ENCODE results near the gene RPS6KC1. TPM values are rescaled to one million over a fixed set of nuclear protein-coding genes. Genes with fewer than 3 reads are reported as not detected.

The RPS6KC1 gene
- total RNA-seq, 3 donors from 2014 or later = 4.8 to 6.8 (median 6.1) TPM

DNA sequence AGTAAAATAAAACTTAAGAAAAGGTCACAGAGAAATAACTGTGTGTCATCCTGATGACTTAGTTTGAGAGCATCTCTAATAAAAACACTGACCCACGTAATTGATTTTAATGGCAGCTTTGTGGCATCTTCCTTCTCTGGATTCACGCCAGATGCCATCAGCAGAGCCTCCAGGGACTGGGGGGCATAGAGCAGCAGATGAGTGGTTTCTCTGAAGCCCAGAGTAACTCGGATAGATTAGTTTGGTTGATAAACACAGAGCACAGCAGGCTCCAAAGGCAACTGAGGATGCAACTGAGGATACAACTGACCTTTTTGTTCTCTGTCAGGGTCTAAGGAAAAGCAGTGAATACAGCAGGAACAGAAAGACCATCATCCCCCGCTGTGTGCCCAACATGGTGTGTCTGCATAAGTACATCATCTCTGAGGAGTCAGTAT is 180.8 kb downstream of the RPS6KC1 start:
- H3K4me3 Mint-ChIP-seq = no peak overlapping the region
- peaks cover 10% of the 10 kb centered on the region for H3K36me3 Mint-ChIP-seq (ENCODE audit: insufficient read depth)
- no peaks in the 10 kb centered on the region for H3K27me3 Mint-ChIP-seq (ENCODE audit: low read depth)
- H3K9me3 Mint-ChIP-seq = no peaks in the 10 kb centered on the region
- no peak for DNase-seq
- peaks cover 4% of the 10 kb centered on the region for H3K4me1 Mint-ChIP-seq (ENCODE audit: low read depth)
- no peak for ATAC-seq

DNA sequence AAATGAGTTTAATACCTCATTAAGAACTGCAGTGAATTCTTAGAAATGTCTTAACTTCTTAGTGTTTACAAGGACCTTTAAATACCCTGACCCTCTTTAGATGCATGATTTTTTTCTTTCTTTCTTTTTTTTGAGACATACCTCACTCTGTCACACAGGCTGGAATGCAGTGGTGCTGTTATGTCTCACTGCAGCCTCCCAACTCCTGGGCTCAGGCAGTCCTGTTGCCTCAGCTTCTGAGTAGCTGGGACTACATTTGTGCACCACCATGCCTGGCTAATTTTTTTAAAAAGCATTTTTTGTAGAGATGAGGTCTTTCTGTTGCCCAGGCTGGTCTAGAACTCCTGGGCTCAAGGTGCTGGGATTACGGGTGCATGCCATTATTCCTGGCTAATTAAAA is 191.8 kb downstream of the RPS6KC1 start:
- Mint-ChIP-seq H3K9me3 (no peaks in the 10 kb centered on the region), H3K4me3 (no peak overlapping the region)

DNA sequence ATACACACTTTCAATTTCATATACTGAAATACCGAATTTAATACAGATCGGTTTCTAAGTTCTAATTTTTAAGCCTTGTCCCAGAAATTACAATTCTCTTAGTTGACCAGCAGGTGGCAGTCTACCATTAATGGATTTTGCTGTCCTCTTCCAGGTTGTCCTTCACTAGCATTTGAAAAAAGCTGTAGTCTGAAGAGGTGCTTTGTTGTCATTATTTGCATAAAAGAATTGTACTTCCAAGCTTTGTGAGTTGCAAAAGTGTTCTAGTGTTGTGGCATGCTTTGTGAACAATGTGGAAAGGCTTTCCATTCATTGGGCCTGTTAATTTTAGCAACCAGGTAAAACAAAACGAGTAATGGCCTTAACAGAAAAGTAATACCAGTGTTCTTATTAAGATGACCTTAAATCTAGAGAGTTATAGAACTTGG is 193.6 kb downstream of the RPS6KC1 start:
- no peaks in the 10 kb centered on the region for H3K4me1 Mint-ChIP-seq (ENCODE audit: low read depth)
- H3K36me3 Mint-ChIP-seq (ENCODE audit: insufficient read depth) = peaks cover 19% of the 10 kb centered on the region
- H3K4me3 Mint-ChIP-seq = no peak overlapping the region
- H3K9me3 Mint-ChIP-seq = no peaks in the 10 kb centered on the region
- DNase-seq (no peak), ATAC-seq (no peak)
- H3K27me3 Mint-ChIP-seq (ENCODE audit: low read depth) = no peaks in the 10 kb centered on the region

More for the DNA sequence above, 191.8 kb downstream of the RPS6KC1 start:
- ATAC-seq = no peak
- Mint-ChIP-seq H3K27me3 (ENCODE audit: low read depth) (no peaks in the 10 kb centered on the region), H3K36me3 (ENCODE audit: insufficient read depth) (peaks cover 17% of the 10 kb centered on the region), H3K4me1 (ENCODE audit: low read depth) (no peaks in the 10 kb centered on the region)
- DNase-seq = no peak

DNA sequence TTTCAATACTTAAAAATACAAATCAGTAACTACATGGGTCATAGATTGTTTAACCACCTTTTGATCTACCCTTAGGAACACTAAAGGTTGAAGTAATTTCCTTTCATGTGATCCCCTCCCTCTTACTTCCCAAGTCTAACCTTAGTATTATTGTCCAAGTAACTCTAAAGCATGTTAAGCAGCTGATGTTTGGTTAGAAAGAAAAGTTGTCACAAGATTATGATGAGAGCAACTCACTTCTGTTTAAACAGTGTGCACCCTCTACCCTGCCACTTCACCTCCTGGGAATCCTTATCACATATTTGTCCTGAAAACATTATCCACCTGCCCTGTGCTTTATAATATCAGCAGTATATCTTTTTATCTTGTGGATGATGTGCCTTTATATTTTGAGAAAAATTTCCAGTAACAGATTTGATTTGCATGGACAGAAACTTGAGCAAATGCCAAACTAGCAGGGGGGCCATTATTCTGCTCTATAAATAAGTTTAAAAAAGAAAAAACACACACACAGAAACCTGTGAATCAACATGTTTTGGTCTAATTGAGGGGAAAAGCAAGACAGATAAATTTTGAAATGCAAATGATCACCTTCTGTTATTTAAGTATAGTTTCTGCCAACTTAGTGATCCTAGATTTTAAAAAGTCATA is 194.3 kb downstream of the RPS6KC1 start:
- ATAC-seq (no peak), DNase-seq (no peak)
- Mint-ChIP-seq H3K4me3 (no peak overlapping the region), H3K4me1 (ENCODE audit: low read depth) (no peaks in the 10 kb centered on the region), H3K36me3 (ENCODE audit: insufficient read depth) (peaks cover 19% of the 10 kb centered on the region), H3K27me3 (ENCODE audit: low read depth) (no peaks in the 10 kb centered on the region), H3K9me3 (no peaks in the 10 kb centered on the region)

DNA sequence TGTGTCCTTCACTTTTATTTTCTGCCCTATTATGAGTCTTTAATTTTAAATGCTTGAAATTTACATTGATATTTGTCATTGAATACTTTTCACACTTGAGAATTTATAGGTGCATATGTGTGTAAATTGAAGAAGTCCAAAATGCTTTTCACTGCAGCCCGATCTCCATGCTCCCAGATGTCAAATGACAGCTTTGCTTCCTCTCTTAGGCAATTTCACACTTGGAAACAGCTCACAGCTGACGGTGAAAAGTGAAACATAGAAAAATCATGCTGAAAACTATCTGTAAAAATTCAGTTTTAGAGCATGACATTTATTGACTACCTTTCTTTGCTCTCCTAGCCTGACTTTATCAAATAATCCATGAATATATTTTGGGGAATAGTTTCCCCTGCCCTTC is 196.0 kb downstream of the RPS6KC1 start:
- Mint-ChIP-seq H3K9me3 (no peaks in the 10 kb centered on the region), H3K4me1 (ENCODE audit: low read depth) (no peaks in the 10 kb centered on the region), H3K36me3 (ENCODE audit: insufficient read depth) (peaks cover 11% of the 10 kb centered on the region), H3K27me3 (ENCODE audit: low read depth) (no peaks in the 10 kb centered on the region), H3K4me3 (no peak overlapping the region)
- ATAC-seq = no peak
- no peak for DNase-seq

DNA sequence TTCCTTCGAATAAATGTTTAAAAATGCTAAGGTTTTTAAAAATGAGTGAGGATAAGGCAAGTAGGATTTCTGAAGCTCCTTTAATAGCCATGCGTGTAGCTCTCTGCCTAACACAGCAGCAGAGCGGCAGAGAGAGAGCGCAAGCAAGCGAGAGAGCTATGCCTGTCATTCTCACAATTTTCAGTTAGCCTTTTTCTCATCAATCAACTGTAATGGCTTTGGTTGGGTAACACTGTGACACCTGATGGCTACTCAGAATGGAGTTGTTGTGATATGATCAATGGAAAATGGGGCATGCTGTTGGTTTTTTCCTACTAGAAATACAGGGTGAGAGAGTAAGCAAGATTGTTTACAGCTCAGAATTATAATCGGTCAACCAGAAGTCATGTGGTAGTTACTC is 198.4 kb downstream of the RPS6KC1 start:
- H3K27me3 Mint-ChIP-seq (ENCODE audit: low read depth) = no peaks in the 10 kb centered on the region
- H3K4me3 Mint-ChIP-seq = no peak overlapping the region
- ATAC-seq = no peak
- H3K4me1 Mint-ChIP-seq (ENCODE audit: low read depth) = no peaks in the 10 kb centered on the region
- DNase-seq = no peak
- no peaks in the 10 kb centered on the region for H3K9me3 Mint-ChIP-seq
- H3K36me3 Mint-ChIP-seq (ENCODE audit: insufficient read depth) = peaks cover 14% of the 10 kb centered on the region

DNA sequence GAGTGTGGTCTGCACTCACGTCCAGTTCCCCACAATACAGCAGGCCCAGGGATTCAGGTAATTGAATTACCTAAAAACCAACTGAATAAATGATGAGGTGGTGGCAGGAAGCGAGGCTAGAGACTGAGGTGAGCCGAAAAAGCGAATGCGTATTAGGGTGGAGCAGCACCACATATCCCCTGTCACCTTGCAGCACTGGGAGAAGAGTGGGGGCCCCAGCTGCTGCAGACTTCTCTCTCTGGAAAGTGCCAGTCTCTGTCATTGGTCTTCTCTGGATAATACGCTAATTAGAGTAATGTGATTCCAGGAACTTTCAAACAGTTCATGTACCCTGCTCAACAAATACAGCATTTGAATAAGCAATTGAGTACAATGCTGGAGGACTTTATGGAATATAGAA is 199.0 kb downstream of the RPS6KC1 start:
- Mint-ChIP-seq H3K9me3 (no peaks in the 10 kb centered on the region), H3K27me3 (ENCODE audit: low read depth) (no peaks in the 10 kb centered on the region), H3K36me3 (ENCODE audit: insufficient read depth) (peaks cover 17% of the 10 kb centered on the region), H3K4me1 (ENCODE audit: low read depth) (no peaks in the 10 kb centered on the region), H3K4me3 (no peak overlapping the region)
- DNase-seq = no peak
- no peak for ATAC-seq

DNA sequence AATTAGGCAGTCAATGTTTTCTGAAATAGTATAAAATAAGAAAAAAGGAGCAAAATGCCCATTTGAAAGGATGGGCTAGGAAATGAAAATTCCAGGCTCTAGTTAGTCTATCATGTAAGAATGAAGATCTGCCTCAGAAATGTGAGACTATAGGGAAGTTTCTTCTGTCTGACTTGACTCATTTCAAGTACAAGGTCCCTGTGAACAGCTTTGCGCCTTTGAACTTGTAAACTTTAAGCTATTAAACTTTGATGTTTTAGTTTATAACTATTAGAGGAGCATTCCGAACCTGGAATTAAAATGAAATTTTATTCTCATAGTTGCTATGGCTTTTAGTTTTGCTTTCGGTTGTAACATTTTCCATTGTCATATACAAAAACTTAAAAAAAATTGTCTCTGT is 199.4 kb downstream of the RPS6KC1 start:
- DNase-seq = no peak
- no peak for ATAC-seq
- Mint-ChIP-seq H3K4me3 (no peak overlapping the region), H3K4me1 (ENCODE audit: low read depth) (no peaks in the 10 kb centered on the region), H3K9me3 (no peaks in the 10 kb centered on the region), H3K36me3 (ENCODE audit: insufficient read depth) (peaks cover 17% of the 10 kb centered on the region), H3K27me3 (ENCODE audit: low read depth) (no peaks in the 10 kb centered on the region)

DNA sequence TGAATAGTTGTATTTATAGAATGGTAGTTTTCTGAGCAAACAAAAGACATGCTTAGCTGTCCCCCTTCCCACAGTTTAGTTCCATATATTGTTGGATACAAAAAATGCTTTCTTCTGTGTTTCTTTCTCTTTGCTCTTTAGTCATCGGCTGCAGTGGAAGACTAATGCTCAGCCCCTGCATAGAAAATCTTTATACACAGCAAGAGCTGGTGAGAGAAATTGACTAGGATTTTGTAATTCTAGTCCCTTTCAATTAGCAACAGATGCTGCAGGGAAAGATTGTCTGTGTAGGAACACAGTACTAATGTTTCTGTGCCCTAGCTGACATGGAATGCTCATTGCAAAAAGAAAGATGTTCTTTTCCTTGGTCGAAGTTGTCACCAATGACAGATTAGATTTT is 200.9 kb downstream of the RPS6KC1 start:
- Mint-ChIP-seq H3K36me3 (ENCODE audit: insufficient read depth) (peaks cover 21% of the 10 kb centered on the region), H3K4me3 (no peak overlapping the region), H3K4me1 (ENCODE audit: low read depth) (no peaks in the 10 kb centered on the region), H3K9me3 (no peaks in the 10 kb centered on the region), H3K27me3 (ENCODE audit: low read depth) (no peaks in the 10 kb centered on the region)
- no peak for ATAC-seq
- no peak for DNase-seq

DNA sequence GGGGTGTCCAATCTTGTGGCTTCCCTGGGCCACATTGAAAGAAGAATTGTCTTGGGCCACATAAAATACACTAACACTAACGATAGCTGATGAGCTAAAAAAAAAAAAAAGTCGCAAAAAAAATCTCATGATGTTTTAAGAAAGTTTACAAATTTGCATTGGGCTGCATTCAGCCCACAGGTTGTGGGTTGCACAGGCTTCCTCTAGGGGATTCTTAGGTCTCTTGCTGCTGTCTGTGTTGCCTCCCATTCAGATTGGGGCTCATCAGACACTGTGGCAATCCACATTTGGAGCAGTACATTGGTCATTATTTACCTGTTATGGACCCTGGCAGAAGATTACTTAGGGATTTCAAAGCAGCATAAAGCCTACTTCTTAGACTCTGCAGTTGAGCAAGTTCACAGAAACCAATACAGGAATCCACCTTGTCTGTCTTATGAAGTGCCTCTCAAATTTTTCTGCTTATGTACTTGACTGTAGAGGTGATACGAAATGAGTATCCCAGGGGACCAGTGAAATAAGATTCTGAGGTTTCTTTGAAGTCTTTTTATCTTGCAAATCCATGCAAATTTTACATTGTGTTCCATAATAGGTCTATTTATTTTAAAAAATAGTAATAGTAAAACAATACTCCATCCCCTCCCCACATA is 205.5 kb downstream of the RPS6KC1 start:
- Mint-ChIP-seq H3K27me3 (ENCODE audit: low read depth) (no peaks in the 10 kb centered on the region), H3K4me3 (no peak overlapping the region), H3K4me1 (ENCODE audit: low read depth) (no peaks in the 10 kb centered on the region), H3K36me3 (ENCODE audit: insufficient read depth) (peaks cover 22% of the 10 kb centered on the region), H3K9me3 (no peaks in the 10 kb centered on the region)
- no peak for ATAC-seq
- no peak for DNase-seq

DNA sequence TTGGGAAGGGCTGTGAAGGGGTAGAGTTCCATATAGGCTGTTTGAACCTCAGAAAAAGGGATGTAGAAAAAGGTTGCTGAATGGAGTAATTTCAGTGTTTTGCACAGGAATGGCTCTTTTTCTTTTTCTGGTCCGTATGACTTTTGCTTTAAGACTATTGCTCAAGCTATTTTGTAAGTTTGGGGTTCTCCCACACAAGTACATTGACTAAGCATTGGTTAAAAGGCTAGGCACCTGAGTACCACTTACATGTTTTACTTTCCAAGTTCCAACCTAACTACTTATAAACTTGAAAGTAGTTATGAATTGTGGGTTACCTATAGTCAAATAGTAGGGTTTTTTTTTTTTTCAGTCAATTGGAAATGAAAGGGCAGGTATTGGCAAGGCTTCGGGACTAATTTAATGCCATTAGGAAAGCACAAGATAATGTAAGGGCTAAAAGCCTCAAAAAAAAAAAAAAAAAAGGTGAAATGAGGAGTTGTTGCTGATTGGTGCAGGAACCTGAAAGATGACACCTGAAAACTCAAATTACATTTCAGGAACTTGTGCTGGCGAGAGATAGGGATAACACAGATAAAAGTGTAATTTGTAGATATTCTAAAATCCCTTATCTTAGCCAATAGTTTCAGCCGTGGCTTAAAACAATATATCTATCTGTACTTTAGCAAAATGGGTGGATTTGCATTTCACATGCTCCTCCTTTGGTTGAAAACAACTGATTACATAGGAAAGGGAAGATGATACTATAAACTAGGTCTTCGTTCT is 209.5 kb downstream of the RPS6KC1 start:
- DNase-seq (no peak), ATAC-seq (no peak)
- Mint-ChIP-seq H3K4me3 (no peak overlapping the region), H3K9me3 (peaks cover 6% of the 10 kb centered on the region), H3K27me3 (ENCODE audit: low read depth) (no peaks in the 10 kb centered on the region), H3K4me1 (ENCODE audit: low read depth) (no peaks in the 10 kb centered on the region), H3K36me3 (ENCODE audit: insufficient read depth) (peaks cover 46% of the 10 kb centered on the region)

DNA sequence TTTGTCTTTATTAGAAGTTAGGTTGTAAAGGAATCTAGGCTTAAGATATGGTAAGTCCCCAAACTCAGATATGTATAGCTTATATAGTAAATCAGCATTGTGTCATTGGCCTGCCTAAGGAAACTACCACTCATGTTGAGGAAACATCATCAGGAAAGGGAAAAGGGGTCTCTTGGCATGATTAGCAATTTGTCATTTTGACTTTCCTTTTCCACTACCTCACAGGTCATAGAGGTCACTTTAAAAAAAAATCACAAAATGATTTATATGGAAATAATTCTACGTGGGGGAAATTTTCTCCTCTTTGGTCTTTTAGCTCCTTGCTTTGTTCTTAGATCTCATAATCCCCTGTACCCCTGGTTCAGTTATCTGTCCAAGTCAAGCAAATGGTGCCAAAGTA is 213.5 kb downstream of the RPS6KC1 start:
- no peak overlapping the region for H3K4me3 Mint-ChIP-seq
- peaks cover 64% of the 10 kb centered on the region for H3K36me3 Mint-ChIP-seq (ENCODE audit: insufficient read depth)
- peaks cover 21% of the 10 kb centered on the region for H3K9me3 Mint-ChIP-seq
- ATAC-seq (no peak), DNase-seq (no peak)
- H3K27me3 Mint-ChIP-seq (ENCODE audit: low read depth) = no peaks in the 10 kb centered on the region
- no peaks in the 10 kb centered on the region for H3K4me1 Mint-ChIP-seq (ENCODE audit: low read depth)

DNA sequence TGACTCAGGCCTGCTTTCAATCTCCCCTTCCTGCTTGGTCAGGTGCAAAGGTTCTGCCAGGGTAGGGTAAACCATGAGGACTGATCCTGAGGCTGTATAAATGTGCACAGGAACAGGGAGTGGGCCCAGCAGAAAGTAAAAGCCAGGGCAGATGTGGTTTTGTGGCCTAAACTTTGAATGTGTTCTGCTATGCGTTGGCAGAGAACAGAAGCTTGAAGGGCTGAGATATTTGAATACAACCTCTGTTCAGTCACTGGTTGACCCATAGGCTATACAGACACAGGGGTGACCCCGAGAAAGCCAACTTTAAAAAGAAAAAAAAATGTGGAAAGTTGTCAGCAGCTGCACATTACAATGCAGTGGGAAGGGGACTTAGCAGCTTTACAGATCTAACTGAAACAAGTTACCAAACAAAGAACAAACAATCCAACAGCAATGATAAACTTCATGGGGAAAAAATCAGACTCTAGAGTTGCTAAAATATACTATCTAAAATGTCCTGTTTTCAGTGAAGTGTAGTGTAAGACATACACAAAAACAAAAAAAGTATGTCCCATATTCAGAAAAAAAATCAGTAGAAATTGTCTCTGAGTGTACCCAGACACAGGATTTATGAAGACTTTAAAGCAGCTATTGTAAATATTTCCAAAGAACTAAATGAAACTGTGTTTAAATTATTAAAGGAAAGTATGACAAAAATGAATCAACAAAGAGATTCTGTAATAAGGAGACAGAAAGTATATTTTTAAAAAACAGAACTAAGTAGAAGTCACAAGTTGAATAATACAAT is 216.1 kb downstream of the RPS6KC1 start:
- H3K36me3 Mint-ChIP-seq (ENCODE audit: insufficient read depth) = peaks cover 59% of the 10 kb centered on the region
- H3K27me3 Mint-ChIP-seq (ENCODE audit: low read depth) = no peaks in the 10 kb centered on the region
- ATAC-seq = no peak
- no peak for DNase-seq
- H3K4me1 Mint-ChIP-seq (ENCODE audit: low read depth) = no peaks in the 10 kb centered on the region
- H3K9me3 Mint-ChIP-seq = peaks cover 21% of the 10 kb centered on the region
- no peak overlapping the region for H3K4me3 Mint-ChIP-seq

DNA sequence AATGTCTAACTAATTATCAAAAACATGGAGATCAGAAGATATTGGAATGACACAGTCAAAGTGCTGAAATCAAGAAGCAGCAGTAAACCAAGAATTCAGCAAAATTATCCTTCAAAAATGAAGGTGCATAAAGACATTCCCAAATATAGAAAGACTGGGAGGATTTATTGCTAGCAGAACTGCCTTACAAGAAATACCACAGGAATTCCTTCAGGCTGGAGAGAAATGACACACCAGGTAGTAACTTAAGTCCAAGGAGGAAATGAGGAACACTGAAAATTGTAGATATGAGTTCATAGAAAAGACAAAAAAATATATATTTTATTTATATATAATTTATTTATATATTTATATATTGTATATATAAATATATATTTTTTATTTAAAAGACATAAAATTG is 217.2 kb downstream of the RPS6KC1 start:
- H3K36me3 Mint-ChIP-seq (ENCODE audit: insufficient read depth) = peaks cover 60% of the 10 kb centered on the region
- H3K27me3 Mint-ChIP-seq (ENCODE audit: low read depth) = no peaks in the 10 kb centered on the region
- no peak for ATAC-seq
- no peak overlapping the region for H3K4me3 Mint-ChIP-seq
- H3K9me3 Mint-ChIP-seq = peaks cover 21% of the 10 kb centered on the region
- no peaks in the 10 kb centered on the region for H3K4me1 Mint-ChIP-seq (ENCODE audit: low read depth)
- DNase-seq = no peak

Measured in activated T-cell treated with anti-CD3 and anti-CD28 coated beads, Interleukin-2, amount 50 U/mL, for 4 hours (primary cell).